ENCODE data around the gene KIF23. TPM values are rescaled to one million over a fixed set of nuclear protein-coding genes. Genes with fewer than 3 reads are reported as not detected.
"Not testable (repeated sequence)": the region's sequence is repeated elsewhere in the genome, so short reads cannot be mapped to it uniquely, and the experiment has no call there.

The KIF23 gene
- total RNA-seq, 5 donors from 2014 or later (not counting 1 experiment from before 2014, with no cell fraction given) = 0.36 to 2.2 (median 0.76) TPM

GRCh38 chr15:69380100-69380725, 33.9 kb upstream of the KIF23 start:
- H3K4me3 Mint-ChIP-seq = no peak overlapping the region
- no peaks in the 10 kb centered on the region for H3K36me3 Mint-ChIP-seq
- ChIA-PET CTCF (interaction anchor here in 1 of 2 donors (0.6 kb wide), 1 partner anchor 12 kb away, joined by 3 read pairs; no protein-coding TSS in a partner anchor), POLR2A (no interaction called here)
- no peak overlapping the region for H3K27ac Mint-ChIP-seq
- Histone ChIP-seq H3K4me3 (ENCODE audit: control insufficient read depth in 1 of 2, extremely low read depth in 1 of 2, low read length in 1 of 2) (no peak overlapping the region), H3K36me3 (ENCODE audit: control insufficient read depth in 2 of 2, extremely low read depth in 1 of 2, insufficient read depth in 1 of 2, low read length in 1 of 2) (no peaks in the 10 kb centered on the region), H3K27ac (ENCODE audit: low read length) (no peak overlapping the region), H3K9me3 (no peaks in the 10 kb centered on the region), H3K27me3 (replicated peaks in 1 of 2; ENCODE audit: control insufficient read depth in 2 of 2, extremely low read depth in 1 of 2, insufficient read depth in 2 of 2, low read length in 1 of 2) (peaks cover 0 to 11% of the 10 kb centered on the region in 2 experiments), H3K4me1 (ENCODE audit: control insufficient read depth in 1 of 2, extremely low read depth in 1 of 2, insufficient read depth in 2 of 2, low read length in 2 of 2) (no peaks in the 10 kb centered on the region)
- no peaks in the 10 kb centered on the region for H3K4me1 Mint-ChIP-seq
- peaks cover 4 to 17% of the 10 kb centered on the region in 2 donors for H3K27me3 Mint-ChIP-seq
- DNase-seq = no peak
- WGBS (ENCODE audit: insufficient coverage) = 80% methylated on average over 8 of the region's 9 CpGs
- H3K9me3 Mint-ChIP-seq = no peaks in the 10 kb centered on the region
- no peak for ATAC-seq (replicated peaks in 1 of 4)

GRCh38 chr15:69380726-69381105, 33.4 kb upstream of the KIF23 start:
- ChIA-PET CTCF (no interaction called here), POLR2A (no interaction called here)
- Mint-ChIP-seq H3K4me1 (no peaks in the 10 kb centered on the region), H3K36me3 (no peaks in the 10 kb centered on the region), H3K27me3 (peaks cover 4 to 17% of the 10 kb centered on the region in 2 donors), H3K9me3 (no peaks in the 10 kb centered on the region), H3K27ac (no peak overlapping the region), H3K4me3 (no peak overlapping the region)
- Histone ChIP-seq H3K9me3 (no peaks in the 10 kb centered on the region), H3K27me3 (replicated peaks in 1 of 2; ENCODE audit: control insufficient read depth in 2 of 2, extremely low read depth in 1 of 2, insufficient read depth in 2 of 2, low read length in 1 of 2) (peaks cover 0 to 10% of the 10 kb centered on the region in 2 experiments), H3K27ac (ENCODE audit: low read length) (no peak overlapping the region), H3K4me3 (ENCODE audit: control insufficient read depth in 1 of 2, extremely low read depth in 1 of 2, low read length in 1 of 2) (no peak overlapping the region), H3K4me1 (ENCODE audit: control insufficient read depth in 1 of 2, extremely low read depth in 1 of 2, insufficient read depth in 2 of 2, low read length in 2 of 2) (no peaks in the 10 kb centered on the region), H3K36me3 (ENCODE audit: control insufficient read depth in 2 of 2, extremely low read depth in 1 of 2, insufficient read depth in 1 of 2, low read length in 1 of 2) (no peaks in the 10 kb centered on the region)
- DNase-seq (no peak), ATAC-seq (replicated peaks in 1 of 4) (no peak)
- 90% methylated on average over 3 of the region's 10 CpGs for WGBS (ENCODE audit: insufficient coverage)

GRCh38 chr15:69382176-69382575, 32.0 kb upstream of the KIF23 start:
- H3K36me3 Mint-ChIP-seq; H3K4me1 ChIP-seq (ENCODE audit: control insufficient read depth in 1 of 2, extremely low read depth in 1 of 2, insufficient read depth in 2 of 2, low read length in 2 of 2); ATAC-seq (replicated peaks in 1 of 4); H3K4me1 Mint-ChIP-seq; CTCF ChIA-PET; H3K9me3 ChIP-seq; H3K27me3 ChIP-seq (replicated peaks in 1 of 2; ENCODE audit: control insufficient read depth in 2 of 2, extremely low read depth in 1 of 2, insufficient read depth in 2 of 2, low read length in 1 of 2); H3K27ac ChIP-seq (ENCODE audit: low read length); H3K9me3 Mint-ChIP-seq; H3K27me3 Mint-ChIP-seq; H3K27ac Mint-ChIP-seq; DNase-seq; POLR2A ChIA-PET; H3K36me3 ChIP-seq (ENCODE audit: control insufficient read depth in 2 of 2, extremely low read depth in 1 of 2, insufficient read depth in 1 of 2, low read length in 1 of 2); H3K4me3 ChIP-seq (ENCODE audit: control insufficient read depth in 1 of 2, extremely low read depth in 1 of 2, low read length in 1 of 2); H3K4me3 Mint-ChIP-seq: not testable (repeated sequence)
- 81% methylated on average over 10 of the region's 10 CpGs for WGBS (ENCODE audit: insufficient coverage)

GRCh38 chr15:69384066-69384465, 30.1 kb upstream of the KIF23 start:
- H3K36me3 ChIP-seq (ENCODE audit: control insufficient read depth in 2 of 2, extremely low read depth in 1 of 2, insufficient read depth in 1 of 2, low read length in 1 of 2); H3K27me3 ChIP-seq (replicated peaks in 1 of 2; ENCODE audit: control insufficient read depth in 2 of 2, extremely low read depth in 1 of 2, insufficient read depth in 2 of 2, low read length in 1 of 2); CTCF ChIA-PET; H3K4me3 ChIP-seq (ENCODE audit: control insufficient read depth in 1 of 2, extremely low read depth in 1 of 2, low read length in 1 of 2); H3K9me3 ChIP-seq; H3K27ac Mint-ChIP-seq; ATAC-seq (replicated peaks in 1 of 4); H3K4me3 Mint-ChIP-seq; H3K4me1 ChIP-seq (ENCODE audit: control insufficient read depth in 1 of 2, extremely low read depth in 1 of 2, insufficient read depth in 2 of 2, low read length in 2 of 2); H3K4me1 Mint-ChIP-seq; H3K27me3 Mint-ChIP-seq; DNase-seq; H3K36me3 Mint-ChIP-seq; H3K27ac ChIP-seq (ENCODE audit: low read length); POLR2A ChIA-PET; H3K9me3 Mint-ChIP-seq: not testable (repeated sequence)
- 100% methylated on average over 1 of the region's 18 CpGs for WGBS (ENCODE audit: insufficient coverage)

GRCh38 chr15:69384626-69385598, 29.2 kb upstream of the KIF23 start:
- peaks cover 0 to 3% of the 10 kb centered on the region in 2 donors for H3K27me3 Mint-ChIP-seq
- no peak overlapping the region for H3K27ac Mint-ChIP-seq
- H3K4me3 Mint-ChIP-seq = no peak overlapping the region
- H3K4me1 ChIP-seq (ENCODE audit: control insufficient read depth in 1 of 2, extremely low read depth in 1 of 2, insufficient read depth in 2 of 2, low read length in 2 of 2) = no peaks in the 10 kb centered on the region
- H3K27me3 ChIP-seq (replicated peaks in 1 of 2; ENCODE audit: control insufficient read depth in 2 of 2, extremely low read depth in 1 of 2, insufficient read depth in 2 of 2, low read length in 1 of 2) = peaks cover 0 to 4% of the 10 kb centered on the region in 2 experiments
- no peaks in the 10 kb centered on the region for H3K9me3 ChIP-seq
- no peak for ATAC-seq (replicated peaks in 1 of 4)
- ChIA-PET CTCF (no interaction called here), POLR2A (no interaction called here)
- H3K36me3 Mint-ChIP-seq = no peaks in the 10 kb centered on the region
- no peak overlapping the region for H3K4me3 ChIP-seq (ENCODE audit: control insufficient read depth in 1 of 2, extremely low read depth in 1 of 2, low read length in 1 of 2)
- no peak for DNase-seq
- H3K9me3 Mint-ChIP-seq = no peaks in the 10 kb centered on the region
- H3K27ac ChIP-seq (ENCODE audit: low read length) = no peak overlapping the region
- 91% methylated on average over 9 of the region's 12 CpGs for WGBS (ENCODE audit: insufficient coverage)
- H3K4me1 Mint-ChIP-seq = no peaks in the 10 kb centered on the region
- H3K36me3 ChIP-seq (ENCODE audit: control insufficient read depth in 2 of 2, extremely low read depth in 1 of 2, insufficient read depth in 1 of 2, low read length in 1 of 2) = no peaks in the 10 kb centered on the region

GRCh38 chr15:69385831-69386230, 28.3 kb upstream of the KIF23 start:
- Mint-ChIP-seq H3K9me3 (no peaks in the 10 kb centered on the region), H3K36me3 (no peaks in the 10 kb centered on the region), H3K4me1 (no peaks in the 10 kb centered on the region), H3K27ac (no peak overlapping the region), H3K4me3 (no peak overlapping the region), H3K27me3 (peaks cover 0 to 3% of the 10 kb centered on the region in 2 donors)
- H3K9me3 ChIP-seq = no peaks in the 10 kb centered on the region
- peaks cover 0 to 3% of the 10 kb centered on the region in 2 experiments for H3K27me3 ChIP-seq (replicated peaks in 1 of 2; ENCODE audit: control insufficient read depth in 2 of 2, extremely low read depth in 1 of 2, insufficient read depth in 2 of 2, low read length in 1 of 2)
- no peaks in the 10 kb centered on the region for H3K36me3 ChIP-seq (ENCODE audit: control insufficient read depth in 2 of 2, extremely low read depth in 1 of 2, insufficient read depth in 1 of 2, low read length in 1 of 2)
- no peak for ATAC-seq (replicated peaks in 1 of 4)
- ChIA-PET CTCF (no interaction called here), POLR2A (no interaction called here)
- no peak overlapping the region for H3K27ac ChIP-seq (ENCODE audit: low read length)
- DNase-seq = no peak
- no peak overlapping the region for H3K4me3 ChIP-seq (ENCODE audit: control insufficient read depth in 1 of 2, extremely low read depth in 1 of 2, low read length in 1 of 2)
- WGBS (ENCODE audit: insufficient coverage) = 94% methylated on average over 2 of the region's 2 CpGs
- no peaks in the 10 kb centered on the region for H3K4me1 ChIP-seq (ENCODE audit: control insufficient read depth in 1 of 2, extremely low read depth in 1 of 2, insufficient read depth in 2 of 2, low read length in 2 of 2)
